ENCODE measurements around the gene CDK9.

CDK9 gene

DNA sequence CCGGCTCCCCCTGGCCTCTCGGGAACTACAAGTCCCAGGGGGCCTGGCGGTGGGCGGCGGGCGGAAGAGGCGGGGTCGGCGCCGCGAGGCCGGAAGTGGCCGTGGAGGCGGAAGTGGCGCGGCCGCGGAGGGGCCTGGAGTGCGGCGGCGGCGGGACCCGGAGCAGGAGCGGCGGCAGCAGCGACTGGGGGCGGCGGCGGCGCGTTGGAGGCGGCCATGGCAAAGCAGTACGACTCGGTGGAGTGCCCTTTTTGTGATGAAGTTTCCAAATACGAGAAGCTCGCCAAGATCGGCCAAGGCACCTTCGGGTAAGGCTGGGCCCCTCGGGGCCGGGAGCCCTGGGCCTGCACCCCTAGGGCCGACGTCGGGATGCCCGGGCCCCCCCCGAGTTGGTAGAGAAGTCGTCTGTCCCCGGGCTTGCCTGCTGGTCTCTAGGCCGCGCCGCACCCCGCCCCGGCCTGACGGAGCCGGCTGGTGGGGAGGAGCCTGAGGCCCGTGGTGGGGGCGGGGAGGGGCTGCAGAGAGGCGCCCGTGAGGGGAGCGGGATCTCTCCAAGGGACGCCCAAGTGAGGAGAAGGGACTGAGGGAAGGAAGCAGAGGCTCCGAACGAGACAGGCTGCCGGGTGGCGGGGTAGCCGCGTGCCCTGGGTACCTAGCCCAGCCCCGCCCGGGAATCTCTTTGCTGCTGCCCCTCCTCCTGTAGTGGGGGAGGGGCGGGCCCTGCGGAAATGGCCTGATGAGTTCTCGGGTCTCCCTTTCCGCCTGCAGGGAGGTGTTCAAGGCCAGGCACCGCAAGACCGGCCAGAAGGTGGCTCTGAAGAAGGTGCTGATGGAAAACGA, at the start of gene CDK9:
Gene CDK9 (plus strand): TSS at position 102 of the 840 bp plus-strand sequence. CDS start 115 bp downstream, at position 217.
- no peaks in the 10 kb centered on the region for H3K27me3 Mint-ChIP-seq (ENCODE audit: low read depth)
- H3K4me3 Mint-ChIP-seq: peak within 1 kb of the TSS; percentile 96 to 98 (median 97)
- H3K27ac Mint-ChIP-seq: peak within 1 kb of the TSS; percentile 75 to 93 (median 91)
- TF ChIP-seq, protein P1, sequence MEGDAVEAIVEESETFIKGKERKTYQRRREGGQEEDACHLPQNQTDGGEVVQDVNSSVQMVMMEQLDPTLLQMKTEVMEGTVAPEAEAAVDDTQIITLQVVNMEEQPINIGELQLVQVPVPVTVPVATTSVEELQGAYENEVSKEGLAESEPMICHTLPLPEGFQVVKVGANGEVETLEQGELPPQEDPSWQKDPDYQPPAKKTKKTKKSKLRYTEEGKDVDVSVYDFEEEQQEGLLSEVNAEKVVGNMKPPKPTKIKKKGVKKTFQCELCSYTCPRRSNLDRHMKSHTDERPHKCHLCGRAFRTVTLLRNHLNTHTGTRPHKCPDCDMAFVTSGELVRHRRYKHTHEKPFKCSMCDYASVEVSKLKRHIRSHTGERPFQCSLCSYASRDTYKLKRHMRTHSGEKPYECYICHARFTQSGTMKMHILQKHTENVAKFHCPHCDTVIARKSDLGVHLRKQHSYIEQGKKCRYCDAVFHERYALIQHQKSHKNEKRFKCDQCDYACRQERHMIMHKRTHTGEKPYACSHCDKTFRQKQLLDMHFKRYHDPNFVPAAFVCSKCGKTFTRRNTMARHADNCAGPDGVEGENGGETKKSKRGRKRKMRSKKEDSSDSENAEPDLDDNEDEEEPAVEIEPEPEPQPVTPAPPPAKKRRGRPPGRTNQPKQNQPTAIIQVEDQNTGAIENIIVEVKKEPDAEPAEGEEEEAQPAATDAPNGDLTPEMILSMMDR (IDR thresholded peaks at IDR 0.05; ENCODE audit: unreplicated experiment in 3 of 3): no peak
- peaks cover 37% of the 10 kb centered on the region for H3K36me3 Mint-ChIP-seq (ENCODE audit: low read depth)
- peaks cover 8% of the 10 kb centered on the region for H3K4me1 Mint-ChIP-seq
- H3K9me3 Mint-ChIP-seq: no peaks in the 10 kb centered on the region

DNA sequence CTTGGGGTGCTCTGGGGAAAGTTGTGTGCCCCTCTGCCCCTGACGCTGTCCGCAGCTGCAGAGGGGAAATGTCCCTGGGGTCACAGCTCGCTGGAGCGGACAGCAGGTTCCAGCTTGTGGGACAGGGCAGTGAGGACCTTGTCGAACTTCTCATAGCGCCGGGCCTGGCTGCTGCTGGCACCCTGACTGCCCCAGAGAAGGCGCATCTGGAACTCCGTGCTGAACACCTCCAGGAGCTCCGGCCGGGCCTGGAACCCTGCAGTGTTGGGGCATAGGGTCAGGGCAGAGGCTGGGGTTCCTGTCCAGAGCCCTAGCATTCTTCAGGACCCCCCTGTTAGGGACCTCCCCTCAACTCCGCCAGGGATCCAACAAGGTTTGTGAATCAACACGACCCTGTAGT, 47.2 kb upstream of the CDK9 start:
- no peaks in the 10 kb centered on the region for H3K4me1 Mint-ChIP-seq
- H3K36me3 Mint-ChIP-seq (ENCODE audit: low read depth): peaks cover 6% of the 10 kb centered on the region
- no peak overlapping the region for H3K27ac Mint-ChIP-seq
- no peaks in the 10 kb centered on the region for H3K9me3 Mint-ChIP-seq
- peaks cover 12% of the 10 kb centered on the region for H3K27me3 Mint-ChIP-seq (ENCODE audit: low read depth)
- TF ChIP-seq, protein P1 (IDR thresholded peaks at IDR 0.05; ENCODE audit: unreplicated experiment in 3 of 3): no peak
- H3K4me3 Mint-ChIP-seq: no peak overlapping the region

DNA sequence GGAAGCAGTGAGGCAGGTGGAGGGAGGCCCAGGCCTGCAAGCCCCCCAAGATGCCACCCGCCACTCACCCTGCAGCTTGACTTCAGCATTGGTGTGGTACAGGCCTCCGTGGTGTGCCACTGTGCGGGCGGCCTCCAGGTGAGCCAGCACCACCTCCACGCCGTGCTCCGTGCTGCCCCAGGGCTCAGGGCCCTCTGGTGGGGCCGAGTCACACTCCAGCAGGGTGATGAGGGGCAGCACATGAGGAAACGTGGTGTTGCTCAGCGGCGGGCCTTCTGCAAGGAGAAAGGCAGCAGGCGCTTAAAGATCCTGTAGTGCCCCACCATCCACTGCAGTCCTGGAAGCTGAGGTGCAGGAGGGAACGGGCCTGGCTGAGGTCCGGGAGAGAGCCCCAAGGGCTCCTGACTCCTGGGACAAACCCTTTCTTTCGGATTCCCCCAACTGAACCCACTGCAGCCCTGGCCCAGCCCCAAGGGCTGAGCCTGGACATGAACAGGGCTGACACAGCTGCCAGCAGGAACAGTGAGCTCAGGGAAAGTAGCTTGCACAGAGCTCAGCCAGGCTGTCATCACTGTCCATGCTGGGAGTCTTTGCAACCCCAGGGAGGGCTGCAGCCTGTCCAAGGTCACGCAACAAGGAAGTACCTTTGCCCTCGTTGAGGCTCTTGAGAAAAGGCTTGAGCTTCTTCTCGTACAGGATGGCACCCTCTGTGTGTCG, 46.1 kb upstream of the CDK9 start:
- Mint-ChIP-seq H3K4me3 (no peak overlapping the region), H3K36me3 (ENCODE audit: low read depth) (peaks cover 6% of the 10 kb centered on the region), H3K27me3 (ENCODE audit: low read depth) (peaks cover 12% of the 10 kb centered on the region), H3K4me1 (no peaks in the 10 kb centered on the region), H3K9me3 (no peaks in the 10 kb centered on the region), H3K27ac (no peak overlapping the region)
- TF ChIP-seq, protein P1 (IDR thresholded peaks at IDR 0.05; ENCODE audit: unreplicated experiment in 3 of 3): no peak

DNA sequence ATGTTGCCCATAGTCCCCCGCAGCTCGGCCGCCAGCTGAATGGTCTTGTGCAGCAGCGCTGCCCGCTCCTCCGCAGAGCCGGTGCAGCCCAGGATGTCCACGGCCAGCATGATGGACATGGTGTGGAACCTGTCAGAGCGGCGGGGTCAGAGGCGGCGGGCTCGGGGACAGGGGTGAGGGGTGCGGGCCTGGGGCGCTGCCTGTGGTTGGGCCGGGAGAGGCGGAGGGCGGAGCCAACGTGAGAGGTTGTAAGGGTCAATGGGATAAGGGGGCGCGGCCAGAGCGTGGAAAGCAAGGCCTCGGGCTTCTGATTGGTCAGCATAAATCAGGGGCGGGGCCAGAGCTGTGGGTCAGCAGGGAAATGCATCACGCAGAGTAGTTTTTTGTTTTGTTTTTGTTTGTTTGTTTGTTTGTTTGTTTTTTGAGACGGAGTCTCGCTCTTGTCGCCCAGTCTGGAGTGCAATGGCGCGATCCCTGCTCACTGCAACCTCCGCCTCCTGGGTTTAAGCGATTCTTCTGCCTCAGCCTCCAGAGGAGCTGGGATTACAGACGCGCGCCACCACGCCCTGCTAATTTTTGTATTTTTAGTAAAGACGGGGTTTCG, 43.9 kb upstream of the CDK9 start:
- Mint-ChIP-seq H3K27me3 (ENCODE audit: low read depth) (peaks cover 10% of the 10 kb centered on the region), H3K4me3 (peak overlapping the region; percentile 63 to 83 (median 81)), H3K36me3 (ENCODE audit: low read depth) (peaks cover 6% of the 10 kb centered on the region), H3K27ac (peak overlapping the region in 1 of 3 experiments; percentile 77), H3K4me1 (no peaks in the 10 kb centered on the region), H3K9me3 (no peaks in the 10 kb centered on the region)
- TF ChIP-seq, protein P1 (IDR thresholded peaks at IDR 0.05; ENCODE audit: unreplicated experiment in 3 of 3): no peak

DNA sequence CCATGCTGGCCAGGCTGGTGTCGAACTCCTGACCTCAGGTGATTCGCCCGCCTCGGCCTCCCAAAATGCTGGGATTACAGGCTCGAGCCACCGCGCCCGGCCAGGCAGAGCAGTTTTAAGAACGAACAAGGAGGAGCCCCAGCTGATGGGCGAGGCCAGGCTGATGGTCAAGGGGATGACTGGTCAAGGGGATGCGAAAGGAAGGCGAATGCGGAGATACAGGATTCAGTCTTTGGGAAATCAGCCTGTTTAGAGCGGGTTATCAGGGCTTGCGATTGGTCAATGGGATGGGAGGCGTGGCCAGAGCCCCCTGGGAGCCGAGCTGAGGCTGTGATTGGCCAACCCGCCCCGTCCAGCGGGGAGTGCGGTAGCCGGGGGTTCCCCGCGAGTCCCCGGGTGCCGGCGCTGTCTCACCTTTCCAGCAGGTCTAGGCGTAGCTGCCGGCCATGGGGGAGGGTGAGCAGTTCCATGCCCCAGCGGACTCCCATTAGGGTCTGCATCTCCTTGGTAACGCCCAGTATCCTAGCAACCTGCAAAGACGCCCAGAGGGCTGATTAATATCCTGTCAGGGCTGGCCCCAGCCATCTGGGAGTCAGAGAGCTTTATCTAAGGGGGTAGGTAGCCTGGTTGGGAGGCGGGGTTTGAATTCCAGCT, 43.3 kb upstream of the CDK9 start:
- peak overlapping the region in 1 of 3 experiments; percentile 77 for H3K27ac Mint-ChIP-seq
- peaks cover 13% of the 10 kb centered on the region for H3K27me3 Mint-ChIP-seq (ENCODE audit: low read depth)

More for the DNA sequence above, 43.3 kb upstream of the CDK9 start:
- no peaks in the 10 kb centered on the region for H3K9me3 Mint-ChIP-seq
- TF ChIP-seq, protein P1 (IDR thresholded peaks at IDR 0.05; ENCODE audit: unreplicated experiment in 3 of 3): no peak
- peak overlapping the region; percentile 63 to 83 (median 81) for H3K4me3 Mint-ChIP-seq
- H3K4me1 Mint-ChIP-seq: no peaks in the 10 kb centered on the region
- peaks cover 6% of the 10 kb centered on the region for H3K36me3 Mint-ChIP-seq (ENCODE audit: low read depth)

All from nephron (organoid).